Measurements from ENCODE around the gene GALNT2. TPM values are rescaled to one million over a fixed set of nuclear protein-coding genes. Genes with fewer than 3 reads are reported as not detected.

GALNT2 gene
- total and polyA plus RNA-seq, 2 donors (not counting 1 experiment from before 2014, with no cell fraction given) = 19.0 to 184 TPM

- H4K20me1 ChIP-seq (ENCODE audit: control insufficient read depth, insufficient read depth, low read length, poor library complexity, severe bottlenecking) = no peaks in the 10 kb centered on the region
- intact Hi-C loops (cut with micrococcal nuclease) = no loop called here
- H3K4me3 ChIP-seq (ENCODE audit: control extremely low read depth in 1 of 5, extremely low read depth in 1 of 5, insufficient read depth in 1 of 5, low read depth in 2 of 5, low read length in 4 of 5) = no peak overlapping the region
- H3K4me2 ChIP-seq (replicated peaks; ENCODE audit: low read depth, low read length, poor library complexity, severe bottlenecking) = no peak overlapping the region
- H3K36me3 ChIP-seq (replicated peaks in 1 of 2; ENCODE audit: control extremely low read depth in 1 of 2, control insufficient read depth in 1 of 2, extremely low read depth in 1 of 2, insufficient read depth in 2 of 2, low read length in 1 of 2) = no peaks in the 10 kb centered on the region
- H3K9ac ChIP-seq (ENCODE audit: low read length) = no peak overlapping the region
- peaks cover 92% of the 10 kb centered on the region for H3K79me2 ChIP-seq (ENCODE audit: control insufficient read depth, insufficient read depth, low read length)
- Mint-ChIP-seq H3K27me3 (no peaks in the 10 kb centered on the region), H3K27ac (no peak overlapping the region), H3K9me3 (ENCODE audit: insufficient read depth) (no peaks in the 10 kb centered on the region), H3K4me1 (peaks cover 70% of the 10 kb centered on the region), H3K4me3 (no peak overlapping the region)
- 93% methylated on average over 8 of the region's 15 CpGs for WGBS (ENCODE audit: insufficient coverage)
- H3K27ac ChIP-seq (ENCODE audit: low read length in 2 of 2) = no peak overlapping the region
- ChIA-PET CTCF (no interaction called here), POLR2A (no interaction called here)
- DNase-seq (no peak), ATAC-seq (ENCODE audit: low read depth) (no peak)
- H3K4me1 ChIP-seq (ENCODE audit: control insufficient read depth in 2 of 2, insufficient read depth in 2 of 2, low read length in 2 of 2) = peaks cover 33 to 42% of the 10 kb centered on the region in 2 donors
- H3K27me3 ChIP-seq (replicated peaks in 1 of 4; ENCODE audit: control extremely low read depth in 1 of 4, control insufficient read depth in 3 of 4, insufficient read depth in 4 of 4, low read length in 3 of 4) = no peaks in the 10 kb centered on the region
- H2AFZ ChIP-seq (ENCODE audit: insufficient read depth, low read depth, low read length, poor library complexity, severe bottlenecking) = no peak overlapping the region
- H3K9me3 ChIP-seq (ENCODE audit: control extremely low read depth in 1 of 3, control insufficient read depth in 2 of 3, insufficient read depth in 1 of 3, low read length in 2 of 3) = no peaks in the 10 kb centered on the region
- TF ChIP-seq EZH2 (IDR thresholded peaks at IDR 0.05; ENCODE audit: borderline replicate concordance, insufficient read depth, low read depth, low read length, poor library complexity, severe bottlenecking) (no peak), CTCF (IDR thresholded peaks at IDR 0.05) (no peak)
These were observed 61.7 kb downstream of the GALNT2 start for GRCh38 chr1:230128569-230129285.

GRCh38 chr1:230129341-230129740, 62.3 kb downstream of the GALNT2 start:
- Histone ChIP-seq H2AFZ (ENCODE audit: insufficient read depth, low read depth, low read length, poor library complexity, severe bottlenecking) (no peak overlapping the region), H3K9me3 (ENCODE audit: control extremely low read depth in 1 of 3, control insufficient read depth in 2 of 3, insufficient read depth in 1 of 3, low read length in 2 of 3) (no peaks in the 10 kb centered on the region), H3K4me3 (ENCODE audit: control extremely low read depth in 1 of 5, extremely low read depth in 1 of 5, insufficient read depth in 1 of 5, low read depth in 2 of 5, low read length in 4 of 5) (no peak overlapping the region), H3K4me2 (replicated peaks; ENCODE audit: low read depth, low read length, poor library complexity, severe bottlenecking) (no peak overlapping the region), H3K27me3 (replicated peaks in 1 of 4; ENCODE audit: control extremely low read depth in 1 of 4, control insufficient read depth in 3 of 4, insufficient read depth in 4 of 4, low read length in 3 of 4) (no peaks in the 10 kb centered on the region), H3K4me1 (ENCODE audit: control insufficient read depth in 2 of 2, insufficient read depth in 2 of 2, low read length in 2 of 2) (peaks cover 27 to 36% of the 10 kb centered on the region in 2 donors), H3K36me3 (replicated peaks in 1 of 2; ENCODE audit: control extremely low read depth in 1 of 2, control insufficient read depth in 1 of 2, extremely low read depth in 1 of 2, insufficient read depth in 2 of 2, low read length in 1 of 2) (no peaks in the 10 kb centered on the region), H4K20me1 (ENCODE audit: control insufficient read depth, insufficient read depth, low read length, poor library complexity, severe bottlenecking) (no peaks in the 10 kb centered on the region), H3K79me2 (ENCODE audit: control insufficient read depth, insufficient read depth, low read length) (peaks cover 92% of the 10 kb centered on the region), H3K9ac (ENCODE audit: low read length) (no peak overlapping the region), H3K27ac (ENCODE audit: low read length in 2 of 2) (no peak overlapping the region)
- 40% methylated on average over 1 of the region's 4 CpGs for WGBS (ENCODE audit: insufficient coverage)
- intact Hi-C loops (cut with micrococcal nuclease) = no loop called here
- DNase-seq (no peak), ATAC-seq (ENCODE audit: low read depth) (no peak)
- H3K27ac Mint-ChIP-seq = no peak overlapping the region
- no peaks in the 10 kb centered on the region for H3K9me3 Mint-ChIP-seq (ENCODE audit: insufficient read depth)
- H3K4me3 Mint-ChIP-seq = no peak overlapping the region
- TF ChIP-seq EZH2 (IDR thresholded peaks at IDR 0.05; ENCODE audit: borderline replicate concordance, insufficient read depth, low read depth, low read length, poor library complexity, severe bottlenecking) = no peak
- no peak for TF ChIP-seq CTCF (IDR thresholded peaks at IDR 0.05)
- no peaks in the 10 kb centered on the region for H3K27me3 Mint-ChIP-seq
- peaks cover 69% of the 10 kb centered on the region for H3K4me1 Mint-ChIP-seq
- ChIA-PET CTCF (interaction anchor here (0.5 to 1.1 kb wide), 2 partner anchors 16 to 412 kb away, joined by 4 read pairs; no protein-coding TSS in a partner anchor), POLR2A (interaction anchor here (0.6 kb wide), 1 partner anchor 8 kb away, joined by 4 read pairs; no protein-coding TSS in a partner anchor)
